Skin epidermis (tissue), 12 donors: ENCODE data around the gene TAP1.
"Not testable (repeated sequence)": the region's sequence is repeated elsewhere in the genome, so short reads cannot be mapped to it uniquely, and the experiment has no call there.

Source experiments
- H3K27ac ChIP-seq, 21 experiments: fragments of 200-600 bp; sonication (generic) in 11 of 21; one replicate each; pipeline ENCODE4 v1.5.0; 2020; ENCODE audit warnings: mild to moderate bottlenecking in 3 of 21, inconsistent platforms in 2 of 21, moderate library complexity in 2 of 21
- H3K4me3 ChIP-seq, 7 experiments: fragments of 200-600 bp; sonication (generic) in 2 of 7; one replicate each; pipeline ENCODE4 v1.5.0; 2020; ENCODE audit warnings: inconsistent platforms in 2 of 7, mild to moderate bottlenecking in 2 of 7, moderate library complexity in 1 of 7

Gene TAP1, protein sequence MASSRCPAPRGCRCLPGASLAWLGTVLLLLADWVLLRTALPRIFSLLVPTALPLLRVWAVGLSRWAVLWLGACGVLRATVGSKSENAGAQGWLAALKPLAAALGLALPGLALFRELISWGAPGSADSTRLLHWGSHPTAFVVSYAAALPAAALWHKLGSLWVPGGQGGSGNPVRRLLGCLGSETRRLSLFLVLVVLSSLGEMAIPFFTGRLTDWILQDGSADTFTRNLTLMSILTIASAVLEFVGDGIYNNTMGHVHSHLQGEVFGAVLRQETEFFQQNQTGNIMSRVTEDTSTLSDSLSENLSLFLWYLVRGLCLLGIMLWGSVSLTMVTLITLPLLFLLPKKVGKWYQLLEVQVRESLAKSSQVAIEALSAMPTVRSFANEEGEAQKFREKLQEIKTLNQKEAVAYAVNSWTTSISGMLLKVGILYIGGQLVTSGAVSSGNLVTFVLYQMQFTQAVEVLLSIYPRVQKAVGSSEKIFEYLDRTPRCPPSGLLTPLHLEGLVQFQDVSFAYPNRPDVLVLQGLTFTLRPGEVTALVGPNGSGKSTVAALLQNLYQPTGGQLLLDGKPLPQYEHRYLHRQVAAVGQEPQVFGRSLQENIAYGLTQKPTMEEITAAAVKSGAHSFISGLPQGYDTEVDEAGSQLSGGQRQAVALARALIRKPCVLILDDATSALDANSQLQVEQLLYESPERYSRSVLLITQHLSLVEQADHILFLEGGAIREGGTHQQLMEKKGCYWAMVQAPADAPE

DNA sequence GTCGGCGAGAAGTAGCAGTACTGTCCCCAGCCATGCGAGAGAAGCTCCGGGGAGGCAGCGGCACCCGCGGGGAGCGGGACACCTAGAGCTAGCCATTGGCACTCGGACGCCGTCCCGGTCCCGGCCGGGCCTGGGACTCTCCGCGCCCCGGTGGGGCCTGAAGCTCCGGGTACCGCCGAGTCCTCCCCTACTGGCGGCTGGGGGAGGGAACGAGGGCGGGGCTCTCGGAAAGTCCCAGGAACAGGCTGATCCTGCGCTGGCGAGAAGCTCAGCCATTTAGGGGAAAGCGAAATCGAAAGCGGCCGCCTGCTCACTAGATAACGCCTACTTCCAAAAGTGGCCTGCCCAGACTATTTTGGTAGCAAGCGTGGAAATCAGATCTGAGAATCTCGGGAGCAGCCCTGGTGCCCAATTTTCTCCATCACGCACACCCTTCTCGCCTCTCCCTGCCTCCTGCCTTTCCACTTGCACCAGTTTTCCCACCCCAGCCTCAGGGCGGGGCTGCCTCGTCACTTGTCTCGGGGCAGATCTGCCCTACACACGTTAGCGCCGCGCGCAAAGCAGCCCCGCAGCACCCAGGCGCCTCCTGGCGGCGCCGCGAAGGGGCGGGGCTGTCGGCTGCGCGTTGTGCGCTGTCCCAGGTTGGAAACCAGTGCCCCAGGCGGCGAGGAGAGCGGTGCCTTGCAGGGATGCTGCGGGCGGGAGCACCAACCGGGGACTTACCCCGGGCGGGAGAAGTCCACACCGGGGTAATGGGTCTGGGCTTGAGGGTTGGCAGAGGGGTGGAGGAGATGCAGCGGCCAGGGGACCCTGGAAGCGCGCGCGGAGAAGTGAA lies at the start of gene TAP1, which contains the start of gene PSMB9:
Gene TAP1 (minus strand): TSS at position 164 of the 835 bp plus-strand sequence. CDS start 68 bp downstream, at position 96.
Gene PSMB9 (plus strand): TSS at position 652 of the 835 bp plus-strand sequence. CDS start 38 bp downstream, at position 690.
- Histone ChIP-seq H3K4me3 (peak within 1 kb of the TSS; percentile 81 to 95 (median 90)), H3K27ac (peak within 1 kb of the TSS; percentile 87 to 100 (median 98))

DNA sequence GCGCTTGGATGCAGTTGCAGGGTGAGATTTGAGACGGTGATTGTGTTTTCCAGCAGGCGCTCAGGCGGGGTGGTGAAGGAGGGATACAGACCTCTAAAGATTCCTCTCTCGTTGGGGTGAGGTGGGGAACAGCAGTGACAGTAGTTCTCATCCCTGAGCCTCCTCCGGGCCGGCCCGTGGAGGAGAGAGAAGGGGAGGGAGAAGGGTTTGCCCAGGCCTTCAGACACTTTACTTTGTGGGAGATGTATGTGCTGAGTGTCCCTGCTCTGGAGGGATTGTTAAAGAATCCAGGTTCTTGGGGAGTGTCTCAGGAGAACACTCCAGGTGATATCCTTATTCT lies 41.5 kb upstream of the TAP1 start:
- peak overlapping the region; percentile 61 to 91 (median 78) for H3K4me3 ChIP-seq
- peak overlapping the region in 20 of 21 experiments; percentile 76 to 95 (median 86) for H3K27ac ChIP-seq

DNA sequence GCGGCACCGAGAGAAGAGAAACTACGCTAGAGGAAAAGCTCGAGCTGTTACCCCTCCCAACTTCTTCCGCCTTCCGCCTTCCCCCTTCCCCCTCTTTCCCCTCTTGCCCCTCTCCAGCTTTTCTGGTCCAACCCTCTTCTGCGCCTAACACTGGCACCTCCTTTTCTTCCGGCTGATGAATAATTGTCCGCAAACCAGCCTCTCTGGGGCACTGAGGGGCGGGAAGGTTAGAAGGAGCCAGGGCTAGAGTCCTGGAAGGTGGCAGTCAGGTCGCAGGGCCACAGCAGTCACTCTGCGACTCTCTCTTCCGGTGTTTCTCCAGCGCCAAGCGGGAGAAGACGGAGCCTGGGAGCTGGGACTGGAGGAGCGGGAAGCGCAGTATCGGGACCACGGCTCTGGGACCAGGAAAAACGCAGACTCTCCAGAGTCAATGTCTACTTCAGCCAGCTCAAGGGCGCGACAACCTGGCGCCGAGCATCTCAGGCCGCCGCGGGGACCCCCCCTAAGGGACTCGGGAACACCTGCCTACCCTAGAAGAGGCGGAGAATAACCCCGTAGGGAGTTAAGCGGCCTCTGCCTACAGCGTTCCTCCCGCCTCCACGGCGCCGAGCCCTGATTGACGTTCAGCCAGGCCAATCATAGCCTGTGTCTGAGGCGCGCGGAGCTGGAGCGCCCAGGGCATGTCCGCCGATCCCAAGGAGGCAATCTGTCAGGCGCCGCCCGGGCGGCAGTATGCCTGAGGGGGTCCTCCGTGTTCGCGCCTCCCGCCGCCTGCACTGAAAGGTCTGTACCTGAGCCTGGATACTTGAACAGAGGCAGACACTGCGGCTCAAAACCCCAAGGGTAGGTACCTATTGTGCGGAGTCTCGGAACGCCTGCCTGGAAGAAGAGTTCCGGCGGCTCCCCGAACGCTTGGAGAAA lies 40.8 kb upstream of the TAP1 start:
- Histone ChIP-seq H3K4me3 (peak overlapping the region; percentile 61 to 91 (median 78)), H3K27ac (peak overlapping the region; percentile 67 to 95 (median 85))

DNA sequence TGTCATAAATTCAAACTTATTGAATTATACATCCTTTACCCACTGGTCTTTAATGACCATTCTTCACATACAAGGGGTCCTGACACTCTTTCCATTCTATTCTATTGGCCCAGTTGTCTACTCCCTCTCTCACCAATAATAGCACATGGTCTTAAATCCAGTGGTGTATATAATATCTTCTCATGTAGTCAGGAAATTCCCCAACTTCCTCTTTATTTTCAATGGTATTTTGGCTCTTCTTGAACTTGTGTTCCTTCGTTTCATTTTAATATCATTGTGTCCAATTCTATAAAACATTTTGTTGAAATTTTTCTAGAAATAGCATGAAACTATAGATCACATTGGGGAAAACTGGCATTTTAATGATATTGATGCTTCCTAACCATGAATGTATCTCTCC lies 37.3 kb upstream of the TAP1 start:
- H3K4me3 ChIP-seq: no peak overlapping the region
- H3K27ac ChIP-seq: no peak overlapping the region

DNA sequence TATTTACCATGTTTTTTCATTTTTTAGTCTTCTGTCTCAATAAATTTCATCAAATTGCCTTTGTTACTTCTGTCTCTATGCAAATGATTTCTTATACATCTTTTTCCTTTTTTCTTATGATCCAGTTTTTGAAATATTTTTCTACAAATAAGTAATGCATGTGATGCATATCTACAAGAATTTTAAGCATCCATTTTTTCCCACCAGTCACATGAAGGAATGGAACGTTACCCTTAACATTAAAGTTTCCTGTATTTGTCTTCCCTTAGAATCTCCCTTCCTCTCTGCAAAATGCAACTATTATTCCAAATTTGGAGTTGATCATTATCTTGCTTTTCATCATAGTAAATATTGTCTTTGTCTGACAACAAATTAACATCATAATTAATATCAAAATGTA lies 36.0 kb upstream of the TAP1 start:
- H3K4me3 ChIP-seq: no peak overlapping the region
- H3K27ac ChIP-seq: no peak overlapping the region

DNA sequence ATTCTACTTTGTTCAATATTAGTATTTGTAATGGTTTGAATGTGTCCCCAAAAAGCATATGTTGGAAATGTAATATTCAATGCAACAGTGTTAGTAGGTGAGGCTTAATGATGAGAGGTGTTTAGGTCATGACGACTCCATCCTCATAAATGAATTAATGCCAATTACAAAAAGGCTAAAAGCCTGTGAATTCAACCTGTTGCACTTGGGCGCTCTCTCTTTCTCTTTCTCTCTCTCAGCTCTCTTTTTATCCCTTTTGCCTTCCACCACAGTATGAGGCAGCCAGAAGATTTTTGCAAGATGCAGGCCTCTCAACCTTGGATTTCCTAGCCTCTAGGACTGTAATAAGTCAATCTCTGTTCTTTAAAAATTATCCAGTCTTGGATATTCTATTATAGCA lies 35.1 kb upstream of the TAP1 start:
- Histone ChIP-seq H3K4me3 (no peak overlapping the region), H3K27ac (no peak overlapping the region)

DNA sequence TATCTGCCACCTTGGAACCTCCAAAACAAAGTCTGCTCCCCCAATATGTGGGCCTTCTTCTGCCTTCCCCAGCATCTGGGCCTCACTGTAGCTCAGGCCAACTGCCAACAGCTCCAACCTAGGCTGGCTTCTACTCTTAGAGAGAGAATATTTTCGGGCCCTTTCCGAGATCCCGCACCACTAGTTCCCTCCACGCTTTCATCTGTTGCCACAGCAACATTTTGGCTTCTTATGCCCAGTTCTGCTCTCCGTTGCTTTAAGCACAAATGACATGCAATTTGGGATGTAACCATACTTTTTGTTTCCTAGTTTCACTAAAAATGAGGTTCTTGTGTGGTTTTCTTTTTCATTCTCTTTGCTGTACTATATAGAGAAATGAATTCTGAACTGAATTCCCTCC lies 34.1 kb upstream of the TAP1 start:
- H3K4me3 ChIP-seq: no peak overlapping the region
- H3K27ac ChIP-seq: no peak overlapping the region

DNA sequence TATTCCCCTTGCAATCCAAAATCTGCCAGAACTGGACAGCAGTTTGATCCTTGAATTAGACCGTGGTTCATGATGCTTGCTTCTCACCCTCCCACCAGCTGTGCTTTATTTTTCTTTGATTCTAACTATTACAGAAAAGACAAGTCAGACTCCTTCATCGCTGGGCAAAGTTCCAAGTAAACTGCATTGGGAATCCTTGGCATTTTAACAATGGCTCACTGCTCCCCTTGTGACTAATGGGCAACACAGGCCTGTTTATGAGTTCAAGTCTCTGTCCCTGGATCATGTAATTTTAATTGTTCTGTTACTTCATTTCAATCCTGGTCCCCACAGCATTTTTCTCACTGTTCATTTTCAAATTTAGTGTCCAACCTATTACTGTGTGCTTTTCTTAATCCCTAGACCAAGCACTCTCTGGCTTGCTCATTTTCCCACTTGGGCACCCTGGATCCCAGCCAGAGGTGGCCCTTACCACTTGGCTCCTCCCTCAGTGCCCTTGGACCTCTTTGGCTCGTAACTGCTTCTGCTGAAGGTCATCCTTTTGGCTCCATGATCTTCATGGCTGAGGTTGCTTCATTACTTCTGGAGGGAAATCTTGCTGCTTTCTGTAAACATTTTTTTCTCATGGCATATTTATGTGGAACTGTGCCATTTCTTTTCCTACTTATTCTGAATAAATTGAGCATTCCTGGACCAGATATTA lies 33.3 kb upstream of the TAP1 start:
- Histone ChIP-seq H3K4me3 (no peak overlapping the region), H3K27ac (no peak overlapping the region)

DNA sequence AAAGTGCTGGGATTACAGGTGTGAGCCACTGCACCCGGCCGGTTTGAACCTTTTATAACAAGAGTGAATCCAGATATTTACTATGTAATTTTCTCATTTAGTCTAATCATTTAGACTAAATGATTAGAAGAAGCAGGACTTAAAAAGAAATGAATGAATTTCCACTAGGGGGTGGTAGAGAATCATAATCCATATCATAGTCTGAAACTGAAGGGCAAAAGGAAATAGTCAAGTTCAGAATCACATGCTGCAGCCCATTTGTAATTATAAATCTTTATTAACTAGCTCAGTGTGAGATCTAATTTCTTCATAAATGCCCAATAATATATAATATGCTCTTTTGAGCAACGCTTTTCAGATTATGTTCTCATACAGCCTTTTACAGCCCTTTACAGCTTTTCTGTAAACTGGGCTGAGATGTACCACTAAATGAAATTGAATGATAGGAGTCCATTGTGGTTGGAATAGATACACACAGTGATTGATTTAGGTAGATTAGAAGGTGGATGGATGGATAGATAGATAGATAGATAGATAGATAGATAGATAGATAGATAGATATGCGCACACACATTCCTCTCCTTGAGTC lies 32.3 kb upstream of the TAP1 start:
- Histone ChIP-seq H3K27ac (no peak overlapping the region), H3K4me3 (no peak overlapping the region)

DNA sequence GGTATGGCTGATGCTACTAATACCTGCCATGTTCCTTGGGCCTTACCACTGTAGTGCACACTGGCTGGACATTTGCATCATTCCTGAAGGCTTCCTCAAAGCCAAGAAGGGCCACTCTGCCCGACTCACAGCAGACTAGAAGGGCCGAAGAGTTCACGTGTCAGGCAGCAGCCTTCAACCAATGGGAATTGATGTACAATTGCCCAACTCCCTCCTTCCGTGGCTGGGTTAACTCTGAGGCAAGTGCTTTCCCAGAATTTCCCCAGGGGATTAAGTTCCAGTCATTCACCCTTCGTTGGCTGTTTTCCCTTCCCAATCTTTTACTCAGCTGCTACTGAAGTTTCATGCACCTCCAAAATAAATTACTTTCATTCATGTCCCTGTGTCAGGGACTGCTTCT lies 30.3 kb upstream of the TAP1 start:
- H3K4me3 ChIP-seq: no peak overlapping the region
- H3K27ac ChIP-seq: no peak overlapping the region

DNA sequence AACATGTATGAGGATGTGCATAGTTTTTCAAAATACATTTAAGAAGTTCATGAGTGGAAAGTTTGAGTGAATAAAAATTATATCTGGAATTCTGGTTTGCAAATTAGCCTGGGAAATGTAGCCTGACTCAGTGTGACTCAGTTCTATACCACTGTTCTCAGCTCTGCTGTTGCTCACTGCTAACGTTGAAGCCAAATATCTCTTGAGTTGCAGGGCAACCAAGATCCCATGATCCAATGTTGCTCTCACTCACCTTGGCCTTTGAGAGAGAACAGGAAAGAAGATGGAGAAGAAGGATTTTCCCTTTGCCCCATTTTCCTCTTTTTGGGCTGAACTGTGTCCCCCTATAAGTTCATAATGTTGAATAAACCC lies 29.4 kb upstream of the TAP1 start:
- H3K27ac ChIP-seq: no peak overlapping the region
- H3K4me3 ChIP-seq: no peak overlapping the region

DNA sequence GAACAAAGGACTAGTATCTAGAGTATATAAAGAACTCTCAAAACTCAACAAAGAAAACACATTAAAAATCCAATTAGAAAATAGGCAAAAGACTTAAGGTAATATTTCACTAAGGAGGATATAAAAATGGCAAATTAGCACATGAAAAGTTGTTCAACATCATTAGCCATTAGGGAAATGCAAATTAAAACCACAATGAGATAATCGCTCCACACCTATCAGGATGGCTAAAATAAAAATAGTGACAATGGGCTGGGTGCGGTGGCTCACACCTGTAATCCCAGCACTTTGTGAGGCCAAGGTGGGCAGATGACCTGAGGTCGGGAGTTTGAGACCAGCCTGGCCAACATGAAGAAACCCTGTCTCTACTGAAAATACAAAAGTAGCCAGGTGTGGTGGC lies 27.5 kb upstream of the TAP1 start:
- not testable (repeated sequence) for H3K4me3 ChIP-seq, H3K27ac ChIP-seq

DNA sequence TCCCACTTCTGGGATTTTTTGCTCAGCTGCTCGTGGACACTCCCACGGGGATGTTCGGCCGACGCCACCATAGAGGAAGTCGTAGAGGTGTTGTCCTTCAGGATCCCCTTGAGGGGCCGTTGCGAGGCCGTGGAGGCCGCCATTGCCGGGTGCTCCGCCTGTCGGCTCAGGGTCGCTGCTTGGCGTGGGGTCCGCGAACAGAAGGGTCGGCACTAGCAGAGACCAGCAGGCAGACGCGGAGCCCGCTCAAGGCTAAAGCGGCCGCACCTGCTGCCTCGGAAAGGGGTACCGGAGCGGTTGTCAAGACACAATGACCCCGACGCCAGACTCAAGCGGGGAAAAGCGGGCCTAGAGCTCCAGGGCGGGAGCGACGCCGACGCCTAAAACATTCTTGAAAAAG lies 26.2 kb upstream of the TAP1 start:
- no peak overlapping the region for H3K4me3 ChIP-seq

DNA sequence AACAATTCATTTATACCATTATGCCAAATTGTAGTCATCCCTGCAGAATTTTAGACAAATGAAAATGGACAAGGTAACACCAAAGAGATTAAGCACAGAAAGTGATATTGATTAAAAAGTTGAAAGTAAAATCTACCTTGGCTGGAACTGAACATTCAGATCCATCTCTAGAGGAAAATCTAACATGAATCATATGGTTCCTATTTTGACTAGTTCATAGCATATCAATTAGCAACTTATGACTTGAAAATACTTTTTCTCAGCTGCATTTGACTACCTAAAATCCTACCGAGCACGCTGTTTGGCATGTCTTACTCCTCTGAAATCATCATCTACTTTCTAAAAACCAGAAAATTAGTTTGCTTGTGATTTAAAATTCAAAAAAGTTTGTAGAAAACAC lies 23.1 kb upstream of the TAP1 start:
- Histone ChIP-seq H3K27ac (no peak overlapping the region), H3K4me3 (no peak overlapping the region)

More for the DNA sequence above, 26.2 kb upstream of the TAP1 start:
- H3K27ac ChIP-seq: no peak overlapping the region

DNA sequence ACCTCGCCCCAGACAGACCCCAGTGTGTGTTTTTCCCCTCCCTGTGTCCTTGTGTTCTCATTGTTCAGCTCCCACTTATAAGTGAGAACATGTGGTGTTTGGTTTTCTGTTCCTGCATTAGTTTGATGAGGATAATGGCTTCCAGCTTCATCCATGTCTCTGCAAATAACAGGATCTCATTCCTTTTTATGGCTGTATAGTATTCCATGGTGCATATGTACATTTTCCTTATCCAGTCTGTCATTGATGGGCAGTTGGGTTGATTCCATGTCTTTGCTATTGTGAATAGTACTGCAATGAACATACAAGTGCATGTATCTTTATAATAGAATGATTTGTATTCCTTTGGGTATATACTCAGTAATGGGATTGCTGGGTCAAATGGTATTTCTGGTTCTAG lies 20.4 kb upstream of the TAP1 start:
- H3K27ac ChIP-seq, H3K4me3 ChIP-seq: not testable (repeated sequence)

DNA sequence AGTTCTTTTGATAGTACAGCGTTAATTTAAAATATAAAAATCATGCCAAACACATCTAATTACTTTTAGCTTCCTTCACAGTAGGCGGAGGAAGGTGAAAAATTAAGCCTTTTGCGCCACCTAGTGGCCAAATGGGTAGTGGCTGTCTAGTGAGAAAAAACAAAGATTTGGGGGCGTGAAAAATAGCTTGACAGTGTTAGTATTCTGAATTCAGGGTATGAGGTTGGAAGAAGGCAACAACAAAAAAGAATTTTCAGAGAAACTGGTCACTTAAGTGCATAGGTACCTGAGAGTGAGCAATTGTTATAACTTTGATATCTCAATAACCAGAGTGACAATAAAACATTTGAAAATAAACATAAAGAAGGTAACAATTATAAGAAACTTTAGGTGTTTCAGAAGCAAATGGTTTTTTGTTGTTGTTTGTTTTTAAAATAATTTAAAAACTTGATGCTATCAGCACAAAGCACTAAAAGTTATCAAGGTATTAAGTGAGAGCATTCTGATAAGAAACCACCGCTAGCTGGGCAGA lies 14.8 kb upstream of the TAP1 start:
- H3K27ac ChIP-seq: no peak overlapping the region
- H3K4me3 ChIP-seq: no peak overlapping the region

DNA sequence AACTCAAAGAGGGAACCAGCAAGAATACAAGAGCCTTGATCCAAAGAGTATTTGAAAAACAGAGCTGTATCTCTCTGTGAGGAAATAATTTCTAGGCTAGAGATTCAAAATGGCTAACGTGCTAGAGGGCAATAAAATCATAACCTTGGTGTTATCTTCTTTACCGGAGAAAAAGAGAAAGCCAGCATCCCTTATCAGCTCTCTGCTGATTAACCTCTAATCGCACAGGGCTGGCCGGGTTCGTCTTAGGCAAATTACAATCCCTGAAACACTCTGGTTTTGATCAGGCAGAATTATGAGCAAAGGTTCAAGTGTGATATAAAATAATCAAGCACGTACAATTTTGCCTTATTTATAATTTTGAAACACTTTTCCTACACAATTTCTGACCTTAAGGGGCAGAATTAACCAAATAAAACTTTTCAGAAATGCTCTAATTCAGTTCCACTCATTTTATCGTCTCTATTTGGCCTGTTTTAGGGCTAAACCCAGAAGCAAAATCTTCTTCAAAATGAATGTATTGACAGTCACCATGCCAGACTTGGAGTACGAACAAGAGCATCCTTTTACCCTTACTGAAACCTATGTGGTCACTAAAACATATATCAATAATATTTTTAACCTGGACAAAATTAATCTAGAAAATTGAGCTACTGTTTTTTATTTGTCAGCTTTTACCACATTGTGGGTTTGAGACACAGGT lies 14.2 kb upstream of the TAP1 start:
- peak overlapping the region in 3 of 21 experiments; percentile 4 to 44 (median 40) for H3K27ac ChIP-seq
- no peak overlapping the region for H3K4me3 ChIP-seq
